GM12878 (cell line): ENCODE data around the gene RNF130. TPM values are rescaled to one million over a fixed set of nuclear protein-coding genes. Genes with fewer than 3 reads are reported as not detected.

Experiments
- ATAC-seq: fragments of 200-7000 bp; cut with Tn5 transposase; 3 replicates; pipeline ENCODE4 v1.9.1; 2020; ENCODE audit warnings: mild to moderate bottlenecking, moderate library complexity
- BruUV-seq: library from RNA; stranded (reverse); fragments of 400-500 nt; replicated peaks from 2 replicates; lab custom pipeline; 2021; lab: Mats Ljungman, UMichigan
- CTCF ChIA-PET: fragments of 300-600 bp; sonication (Branson Sonifier 250); formaldehyde crosslinking; extraction: SDS; loops from one replicate; lab custom pipeline; 2021; ENCODE audit warnings: inconsistent platforms; lab: Yijun Ruan, JAX
- POLR2A ChIA-PET: fragments of 350-600 bp; formaldehyde crosslinking; extraction: SDS; loops from one replicate; lab custom pipeline; 2021; ENCODE audit warnings: inconsistent platforms; lab: Charles Lee
- RAD21 ChIA-PET: fragments of 300-600 bp; sonication (Branson Sonifier 250); formaldehyde crosslinking; loops from one replicate; lab custom pipeline; 2023; ENCODE audit warnings: antibody characterized with exemption; ENCODE audit not compliant: unreplicated experiment; lab: Charles Lee
- SMC1A ChIA-PET: fragments of 300-600 bp; sonication (Branson Sonifier 250); formaldehyde crosslinking; loops from one replicate; lab custom pipeline; 2023; ENCODE audit not compliant: unreplicated experiment, uncharacterized antibody; lab: Charles Lee
- DNase-seq: peaks from one replicate; pipeline ENCODE4 v3.0.0-alpha.2; 2011; ENCODE audit warnings: low read depth, low spot score
- FAIRE-seq: peaks from 3 replicates; lab custom pipeline; 2011; peaks lifted over from hg19 to GRCh38; lab: Jason Lieb, UNC
- H2AFZ ChIP-seq: 2 replicates; pipeline ENCODE4 v1.6.0; 2011; ENCODE audit warnings: low read depth, low read length, control low read depth; ENCODE audit not compliant: control insufficient read depth
- H3K27ac ChIP-seq: 2 replicates; pipeline ENCODE4 v1.5.1; 2011; ENCODE audit warnings: control low read depth; ENCODE audit not compliant: control insufficient read depth, insufficient read depth
- H3K27me3 ChIP-seq, 2 experiments: replicated peaks in 1 of 2; 2 replicates each; pipeline versions ENCODE4 v1.6.0 to v1.6.1; 2011; ENCODE audit warnings: low read length in 1 of 2; ENCODE audit not compliant: control insufficient read depth in 2 of 2, insufficient read depth in 2 of 2
- H3K36me3 ChIP-seq, 2 experiments: 2 replicates each; pipeline ENCODE4 v1.5.1; 2011; ENCODE audit warnings: low read length in 1 of 2; ENCODE audit not compliant: control insufficient read depth in 2 of 2, insufficient read depth in 2 of 2
- H3K4me1 ChIP-seq: 2 replicates; pipeline ENCODE4 v1.6.1; 2011; ENCODE audit warnings: mild to moderate bottlenecking, low read length, moderate library complexity, mixed read lengths; ENCODE audit not compliant: control insufficient read depth, insufficient read depth
- H3K4me2 ChIP-seq: 2 replicates; pipeline ENCODE4 v1.6.0; 2011; ENCODE audit warnings: control low read depth; ENCODE audit not compliant: control insufficient read depth, insufficient read depth
- H3K4me3 ChIP-seq: fragments of 200-600 bp; sonication (generic); 2 replicates; pipeline ENCODE4 v1.5.1; 2016
- H3K79me2 ChIP-seq: 2 replicates; pipeline ENCODE4 v1.6.0; 2011; ENCODE audit warnings: low read length; ENCODE audit not compliant: control insufficient read depth, insufficient read depth
- H3K9ac ChIP-seq: 2 replicates; pipeline ENCODE4 v1.8.0; 2011; ENCODE audit warnings: low read length, control low read depth, mixed read lengths; ENCODE audit not compliant: control insufficient read depth, insufficient read depth
- H3K9me3 ChIP-seq: replicated peaks from 3 replicates; pipeline ENCODE4 v1.5.1; 2011; ENCODE audit warnings: mild to moderate bottlenecking, low read length; ENCODE audit not compliant: control insufficient read depth, insufficient read depth
- H4K20me1 ChIP-seq: 2 replicates; pipeline ENCODE4 v1.6.0; 2011; ENCODE audit not compliant: control insufficient read depth, insufficient read depth
- CREB1 ChIP-seq: IDR thresholded peaks from 2 replicates; pipeline ENCODE4 v1.6.1; 2012; ENCODE audit warnings: low read depth, mild to moderate bottlenecking, inconsistent platforms
- ELK1 ChIP-seq: IDR thresholded peaks from 2 replicates; pipeline ENCODE4 v1.6.1; 2012; ENCODE audit warnings: low read depth, low read length, improper control_type of control experiment
- EP300 ChIP-seq, 2 experiments: fragments of 150-350 bp in 1 of 2; IDR thresholded peaks; 2 replicates each; pipeline ENCODE4 v1.6.1; 2011 to 2012; ENCODE audit warnings: low read depth in 2 of 2, low read length in 2 of 2, borderline replicate concordance in 1 of 2, improper control_type of control experiment in 1 of 2, inconsistent platforms in 1 of 2; ENCODE audit not compliant: control insufficient read depth in 1 of 2
- IRF5 ChIP-seq: fragments of 450-650 bp; IDR thresholded peaks from 2 replicates; pipeline ENCODE4 v1.6.1; 2017; ENCODE audit warnings: borderline replicate concordance
- MYB ChIP-seq: fragments of 150-350 bp; IDR thresholded peaks from 2 replicates; pipeline ENCODE4 v1.6.1; 2014; ENCODE audit warnings: mild to moderate bottlenecking, low read depth, low read length, borderline replicate concordance
- PAX5 ChIP-seq: IDR thresholded peaks from 2 replicates; pipeline ENCODE4 v1.6.1; 2011; ENCODE audit warnings: low read depth, low read length, borderline replicate concordance
- PRDM15 ChIP-seq: fragments of 450-650 bp; formaldehyde crosslinking; IDR thresholded peaks from 2 replicates; pipeline ENCODE4 v1.4.0; 2020; ENCODE audit warnings: mild to moderate bottlenecking, moderate library complexity
- RAD21 ChIP-seq: IDR thresholded peaks from 2 replicates; pipeline ENCODE4 v1.6.1; 2011; ENCODE audit warnings: mild to moderate bottlenecking, low read depth, low read length, moderate library complexity; ENCODE audit not compliant: insufficient read depth
- SIN3A ChIP-seq: IDR thresholded peaks from 2 replicates; pipeline ENCODE4 v1.6.1; 2012; ENCODE audit warnings: low read depth, low read length, improper control_type of control experiment
- WGBS: methylation state at CpG from one replicate; pipeline ENCODE4 v1.1.6; 2016; ENCODE audit warnings: low lambda C conversion rate; ENCODE audit not compliant: insufficient replicate concordance, insufficient coverage; ENCODE audit errors: missing lambda C conversion rate; 5-methylcytosine and 5-hydroxymethylcytosine counted together
- in situ Hi-C: fragments of 300-500 bp; cut with MboI; formaldehyde crosslinking; loops from 9 replicates; pipeline ENCODE4 v1.14.3; 2018; ENCODE audit warnings: mixed read lengths
- intact Hi-C: fragments of 100-400 bp; cut with micrococcal nuclease; formaldehyde crosslinking; loops from one replicate; pipeline ENCODE4 v1.14.2; 2022; ENCODE audit not compliant: unreplicated experiment
- polyA plus RNA-seq, 11 experiments: library from polyadenylated mRNA; depleted of rRNA in 4 of 11; unstranded in 6 of 11; stranded (reverse) in 5 of 11; fragments of >200 nt; fragmentation: Nextera tagmentation in 4 of 11; fragmentation: Illumina TruSeq in 1 of 11; extraction: Ambion mirVana in 4 of 11; extraction: Trizol in 1 of 11; gene quantifications; 1 replicate in 1 of 11; 2 replicates in 10 of 11; pipeline versions ENCODE4 v1.2.1 to v1.2.3, GENCODE V29; 2011 to 2016; ENCODE audit warnings: inconsistent platforms in 2 of 11, missing spikeins in 2 of 11, low read depth in 1 of 11
- total RNA-seq, 4 experiments: library from RNA; depleted of rRNA in 3 of 4; stranded (reverse); fragments of >200 nt in 3 of 4; fragmentation: Illumina TruSeq in 1 of 4; extraction: Trizol in 1 of 4; gene quantifications; 2 replicates each; pipeline versions ENCODE4 v1.2.1 to v1.2.3, GENCODE V29; 2013 to 2021
- TF ChIP-seq, protein P1 (sequence below): IDR thresholded peaks from 2 replicates; pipeline ENCODE4 v1.6.1; 2012; ENCODE audit warnings: mild to moderate bottlenecking, low read depth, low read length

Gene RNF130
- total and polyA plus RNA-seq, 10 of the 15 experiments (the other 5 are each of a cell fraction or from before 2014, with no cell fraction given) = 0.04 to 0.36 (median 0.11) TPM; not detected in 1

GRCh38 chr5:180060192-180060591 is 11.4 kb downstream of the RNF130 start (continued):
- TF ChIP-seq, protein P1, sequence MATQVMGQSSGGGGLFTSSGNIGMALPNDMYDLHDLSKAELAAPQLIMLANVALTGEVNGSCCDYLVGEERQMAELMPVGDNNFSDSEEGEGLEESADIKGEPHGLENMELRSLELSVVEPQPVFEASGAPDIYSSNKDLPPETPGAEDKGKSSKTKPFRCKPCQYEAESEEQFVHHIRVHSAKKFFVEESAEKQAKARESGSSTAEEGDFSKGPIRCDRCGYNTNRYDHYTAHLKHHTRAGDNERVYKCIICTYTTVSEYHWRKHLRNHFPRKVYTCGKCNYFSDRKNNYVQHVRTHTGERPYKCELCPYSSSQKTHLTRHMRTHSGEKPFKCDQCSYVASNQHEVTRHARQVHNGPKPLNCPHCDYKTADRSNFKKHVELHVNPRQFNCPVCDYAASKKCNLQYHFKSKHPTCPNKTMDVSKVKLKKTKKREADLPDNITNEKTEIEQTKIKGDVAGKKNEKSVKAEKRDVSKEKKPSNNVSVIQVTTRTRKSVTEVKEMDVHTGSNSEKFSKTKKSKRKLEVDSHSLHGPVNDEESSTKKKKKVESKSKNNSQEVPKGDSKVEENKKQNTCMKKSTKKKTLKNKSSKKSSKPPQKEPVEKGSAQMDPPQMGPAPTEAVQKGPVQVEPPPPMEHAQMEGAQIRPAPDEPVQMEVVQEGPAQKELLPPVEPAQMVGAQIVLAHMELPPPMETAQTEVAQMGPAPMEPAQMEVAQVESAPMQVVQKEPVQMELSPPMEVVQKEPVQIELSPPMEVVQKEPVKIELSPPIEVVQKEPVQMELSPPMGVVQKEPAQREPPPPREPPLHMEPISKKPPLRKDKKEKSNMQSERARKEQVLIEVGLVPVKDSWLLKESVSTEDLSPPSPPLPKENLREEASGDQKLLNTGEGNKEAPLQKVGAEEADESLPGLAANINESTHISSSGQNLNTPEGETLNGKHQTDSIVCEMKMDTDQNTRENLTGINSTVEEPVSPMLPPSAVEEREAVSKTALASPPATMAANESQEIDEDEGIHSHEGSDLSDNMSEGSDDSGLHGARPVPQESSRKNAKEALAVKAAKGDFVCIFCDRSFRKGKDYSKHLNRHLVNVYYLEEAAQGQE = no peak
- TF ChIP-seq ELK1 = no peak
- no peak for TF ChIP-seq CREB1
- TF ChIP-seq PAX5 = no peak
- TF ChIP-seq EP300 (IDR thresholded peaks at IDR 0.05; ENCODE audit: borderline replicate concordance in 1 of 2, control insufficient read depth in 1 of 2, low read depth in 2 of 2, low read length in 2 of 2) = no peak

GRCh38 chr5:180059326-180059725 is 12.2 kb downstream of the RNF130 start:
- H2AFZ ChIP-seq = no peak overlapping the region
- BruUV-seq = no TSS peak
- ChIA-PET RAD21 (no interaction called here), CTCF (no interaction called here), POLR2A (no interaction called here), SMC1A (no interaction called here)
- intact Hi-C loops (no loop called here), in situ Hi-C loops (no loop called here)
- no peaks in the 10 kb centered on the region for H4K20me1 ChIP-seq
- no peaks in the 10 kb centered on the region for H3K79me2 ChIP-seq
- ATAC-seq = no peak
- no peak overlapping the region for H3K4me3 ChIP-seq
- H3K9ac ChIP-seq = no peak overlapping the region
- H3K4me2 ChIP-seq = no peak overlapping the region
- no peaks in the 10 kb centered on the region; the same call in 2 of the 3 replicates for H3K9me3 ChIP-seq
- DNase-seq = no peak
- WGBS = 20% methylated on average over 6 of the region's 6 CpGs
- H3K27ac ChIP-seq = no peak overlapping the region
- FAIRE-seq = no peak
- H3K27me3 ChIP-seq = no peaks in the 10 kb centered on the region
- H3K4me1 ChIP-seq = no peaks in the 10 kb centered on the region
- H3K36me3 ChIP-seq = no peaks in the 10 kb centered on the region
- TF ChIP-seq IRF5 (no peak), RAD21 (no peak), MYB (no peak), SIN3A (no peak), PRDM15 (CRISPR knock-in tag) (no peak)
